Measurements from ENCODE around the gene RNF217. TPM values are rescaled to one million over a fixed set of nuclear protein-coding genes. Genes with fewer than 3 reads are reported as not detected.

RNF217 gene
- total and polyA plus RNA-seq, 10 of the 15 experiments (the other 5 are each of a cell fraction or from before 2014, with no cell fraction given): under 0.01 to 11.7 (median 0.04) TPM; not detected in 3

DNA sequence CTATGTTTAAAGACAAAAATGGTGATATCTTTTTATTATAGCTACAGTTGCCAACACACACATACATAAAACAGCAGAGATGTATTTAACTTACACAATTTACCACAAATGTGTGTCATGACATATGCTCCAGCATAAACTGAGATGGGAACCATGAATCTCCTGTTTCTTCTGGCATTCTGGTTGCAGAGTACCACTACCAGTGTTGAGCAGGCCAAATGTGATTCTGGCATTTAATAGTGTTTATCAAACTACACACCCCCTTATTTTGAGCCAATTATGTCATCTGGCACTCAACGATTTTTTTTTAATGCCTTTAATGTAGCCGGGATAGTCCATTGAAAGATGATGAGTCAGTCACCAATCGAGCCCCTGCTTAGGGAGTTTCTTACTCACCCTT lies 132.3 kb downstream of the RNF217 start (continued):
- TF ChIP-seq, protein P1, sequence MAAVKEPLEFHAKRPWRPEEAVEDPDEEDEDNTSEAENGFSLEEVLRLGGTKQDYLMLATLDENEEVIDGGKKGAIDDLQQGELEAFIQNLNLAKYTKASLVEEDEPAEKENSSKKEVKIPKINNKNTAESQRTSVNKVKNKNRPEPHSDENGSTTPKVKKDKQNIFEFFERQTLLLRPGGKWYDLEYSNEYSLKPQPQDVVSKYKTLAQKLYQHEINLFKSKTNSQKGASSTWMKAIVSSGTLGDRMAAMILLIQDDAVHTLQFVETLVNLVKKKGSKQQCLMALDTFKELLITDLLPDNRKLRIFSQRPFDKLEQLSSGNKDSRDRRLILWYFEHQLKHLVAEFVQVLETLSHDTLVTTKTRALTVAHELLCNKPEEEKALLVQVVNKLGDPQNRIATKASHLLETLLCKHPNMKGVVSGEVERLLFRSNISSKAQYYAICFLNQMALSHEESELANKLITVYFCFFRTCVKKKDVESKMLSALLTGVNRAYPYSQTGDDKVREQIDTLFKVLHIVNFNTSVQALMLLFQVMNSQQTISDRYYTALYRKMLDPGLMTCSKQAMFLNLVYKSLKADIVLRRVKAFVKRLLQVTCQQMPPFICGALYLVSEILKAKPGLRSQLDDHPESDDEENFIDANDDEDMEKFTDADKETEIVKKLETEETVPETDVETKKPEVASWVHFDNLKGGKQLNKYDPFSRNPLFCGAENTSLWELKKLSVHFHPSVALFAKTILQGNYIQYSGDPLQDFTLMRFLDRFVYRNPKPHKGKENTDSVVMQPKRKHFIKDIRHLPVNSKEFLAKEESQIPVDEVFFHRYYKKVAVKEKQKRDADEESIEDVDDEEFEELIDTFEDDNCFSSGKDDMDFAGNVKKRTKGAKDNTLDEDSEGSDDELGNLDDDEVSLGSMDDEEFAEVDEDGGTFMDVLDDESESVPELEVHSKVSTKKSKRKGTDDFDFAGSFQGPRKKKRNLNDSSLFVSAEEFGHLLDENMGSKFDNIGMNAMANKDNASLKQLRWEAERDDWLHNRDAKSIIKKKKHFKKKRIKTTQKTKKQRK (IDR thresholded peaks at IDR 0.05; ENCODE audit: low read depth, low read length): no peak
- TF ChIP-seq ZNF24 (IDR thresholded peaks at IDR 0.05): no peak

DNA sequence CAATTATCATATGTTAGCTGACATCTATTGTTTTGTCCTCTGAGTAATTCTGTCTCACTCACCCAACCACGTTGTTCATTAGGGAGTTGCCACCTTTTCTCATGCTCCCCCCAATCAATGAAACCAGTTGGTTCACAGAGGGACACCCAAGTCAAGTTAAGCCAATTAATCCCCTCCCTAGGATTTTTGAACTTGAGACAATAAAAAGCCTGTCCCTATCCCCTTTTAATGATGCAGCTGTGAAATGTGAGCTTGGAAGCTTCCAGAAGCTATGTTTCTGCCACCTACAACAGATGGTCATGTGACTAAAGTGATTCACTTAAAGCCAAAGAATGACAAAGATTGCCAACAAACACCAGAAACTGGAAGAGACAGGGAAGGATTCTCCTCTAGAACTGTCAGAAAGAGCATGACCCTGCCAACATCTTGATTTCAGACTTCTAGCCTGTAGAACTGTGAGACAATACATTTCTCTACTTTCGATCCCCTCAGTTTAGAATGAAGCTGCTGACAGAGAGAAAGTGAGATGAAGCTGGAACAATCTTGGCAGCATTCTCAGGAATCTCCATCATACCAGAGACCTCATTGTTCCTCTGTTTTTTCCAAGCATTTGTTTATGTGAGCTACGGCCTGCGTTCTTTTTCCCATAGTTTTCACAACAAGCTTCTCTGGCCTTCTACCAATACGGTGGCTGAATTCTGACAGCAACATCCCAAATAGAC lies 133.5 kb downstream of the RNF217 start:
- ChIA-PET CTCF (interaction anchor here (1.0 to 1.4 kb wide), 2 partner anchors 16 to 19 kb away, joined by 3 read pairs; no protein-coding TSS in a partner anchor), SMC1A (ENCODE audit: uncharacterized antibody, unreplicated experiment) (interaction anchor here (0.6 kb wide), 1 partner anchor 139 kb away, joined by 4 read pairs; no protein-coding TSS in a partner anchor), RAD21 (ENCODE audit: unreplicated experiment) (no interaction called here), POLR2A (no interaction called here)
- WGBS (ENCODE audit: insufficient coverage, insufficient replicate concordance, low lambda C conversion rate, missing lambda C conversion rate): 50% methylated on average over 5 of the region's 5 CpGs
- intact Hi-C loops (cut with micrococcal nuclease; ENCODE audit: unreplicated experiment): no loop called here
- H3K27ac ChIP-seq (ENCODE audit: control insufficient read depth, insufficient read depth): no peak overlapping the region
- ATAC-seq (no peak), DNase-seq (ENCODE audit: low read depth, low spot score) (no peak), FAIRE-seq (no peak)
- H3K4me3 ChIP-seq: no peak overlapping the region
- no peaks in the 10 kb centered on the region for H3K9me3 ChIP-seq (replicated peaks; ENCODE audit: control insufficient read depth, insufficient read depth, low read length)
- no peak overlapping the region for H3K9ac ChIP-seq (ENCODE audit: control insufficient read depth, insufficient read depth, low read length)
- no peak overlapping the region for H2AFZ ChIP-seq (ENCODE audit: control insufficient read depth, low read depth, low read length)
- no peaks in the 10 kb centered on the region for H3K79me2 ChIP-seq (ENCODE audit: control insufficient read depth, insufficient read depth, low read length)
- no peak overlapping the region for H3K4me2 ChIP-seq (ENCODE audit: control insufficient read depth, insufficient read depth)
- H3K27me3 ChIP-seq (replicated peaks in 1 of 2; ENCODE audit: control insufficient read depth in 2 of 2, insufficient read depth in 2 of 2, low read length in 1 of 2): peaks cover 1 to 3% of the 10 kb centered on the region in 2 experiments; a peak in 3 of 4 replicates
- TF ChIP-seq TBL1XR1 (IDR thresholded peaks at IDR 0.05; ENCODE audit: low read depth, low read length) (no peak), BRCA1 (IDR thresholded peaks at IDR 0.05; ENCODE audit: low read depth, low read length) (no peak), ZBTB40 (IDR thresholded peaks at IDR 0.05; ENCODE audit: borderline replicate concordance) (no peak), SMC3 (IDR thresholded peaks at IDR 0.05; ENCODE audit: borderline replicate concordance, low read length) (no peak)
- no TSS peak for BruUV-seq (replicated peaks)
- no peaks in the 10 kb centered on the region for H4K20me1 ChIP-seq (ENCODE audit: control insufficient read depth, insufficient read depth)
- no peaks in the 10 kb centered on the region for H3K36me3 ChIP-seq (ENCODE audit: control insufficient read depth in 2 of 2, insufficient read depth in 2 of 2, low read length in 1 of 2)
- in situ Hi-C loops (cut with MboI): no loop called here
- no peaks in the 10 kb centered on the region for H3K4me1 ChIP-seq (ENCODE audit: control insufficient read depth, insufficient read depth, low read length)
